Panc1 (cell line): ENCODE data around the gene PDZRN4. TPM values are rescaled to one million over a fixed set of nuclear protein-coding genes. Genes with fewer than 3 reads are reported as not detected.
A peak's percentile ranks its signal among the peaks of the same experiment; 100 is the strongest.

Source experiments
- ATAC-seq: fragments of 200-7000 bp; cut with Tn5 transposase; 2 replicates; pipeline ENCODE4 v1.9.1; 2020; ENCODE audit warnings: mild to moderate bottlenecking, moderate library complexity
- BruUV-seq: library from RNA; stranded (reverse); fragments of 400-500 nt; replicated peaks from 2 replicates; lab custom pipeline; 2021; lab: Mats Ljungman, UMichigan
- CTCF ChIA-PET: fragments of 300-600 bp; sonication (Branson Sonifier 250); formaldehyde crosslinking; loops from one replicate; lab custom pipeline; 2022; ENCODE audit warnings: antibody characterized with exemption; lab: Charles Lee
- POLR2A ChIA-PET: fragments of 300-600 bp; sonication (Branson Sonifier 250); formaldehyde crosslinking; loops from one replicate; lab custom pipeline; 2022; ENCODE audit warnings: antibody characterized with exemption; lab: Charles Lee
- DNase-seq: peaks from one replicate; pipeline ENCODE4 v3.0.0-alpha.2; 2010; ENCODE audit warnings: low read depth, low spot score
- H3K27ac ChIP-seq: 2 replicates; pipeline ENCODE4 v1.5.1; 2011; ENCODE audit warnings: mild to moderate bottlenecking, low read length, inconsistent platforms
- H3K27me3 ChIP-seq: fragments of 200-500 bp; sonication (Bioruptor generic); 2 replicates; pipeline ENCODE4 v1.6.0; 2014; ENCODE audit warnings: low read length, inconsistent platforms; ENCODE audit not compliant: control insufficient read depth, insufficient read depth
- H3K36me3 ChIP-seq: fragments of 200-500 bp; sonication (Bioruptor generic); 2 replicates; pipeline ENCODE4 v1.5.1; 2014; ENCODE audit warnings: inconsistent platforms, mild to moderate bottlenecking, low read length, moderate library complexity; ENCODE audit not compliant: control insufficient read depth, insufficient read depth
- H3K4me1 ChIP-seq: 2 replicates; pipeline ENCODE4 v1.5.1; 2011; ENCODE audit warnings: inconsistent platforms, mild to moderate bottlenecking, low read length, moderate library complexity; ENCODE audit not compliant: control insufficient read depth, insufficient read depth
- H3K4me3 ChIP-seq, 2 experiments: 2 replicates each; pipeline ENCODE4 v1.5.1; 2011 to 2012; ENCODE audit warnings: low read depth in 2 of 2, low read length in 2 of 2, mild to moderate bottlenecking in 2 of 2, inconsistent platforms in 1 of 2, moderate library complexity in 1 of 2
- H3K9me3 ChIP-seq: fragments of 200-500 bp; sonication (Bioruptor generic); 2 replicates; pipeline ENCODE4 v1.5.1; 2014; ENCODE audit warnings: low read depth, mild to moderate bottlenecking, inconsistent platforms, low read length, moderate library complexity; ENCODE audit not compliant: control insufficient read depth, insufficient read depth
- CTCF ChIP-seq: fragments of 450-650 bp; IDR thresholded peaks from 2 replicates; pipeline ENCODE4 v1.5.1; 2017; ENCODE audit warnings: mild to moderate bottlenecking
- POLR2AphosphoS5 ChIP-seq: IDR thresholded peaks from 2 replicates; pipeline ENCODE4 v1.6.1; 2012; ENCODE audit warnings: mild to moderate bottlenecking, low read depth, low read length, moderate library complexity
- REST ChIP-seq, 2 experiments: IDR thresholded peaks; 2 replicates each; pipeline ENCODE4 v1.6.1; 2011 to 2012; ENCODE audit warnings: low read depth in 2 of 2, control low read depth in 1 of 2, low read length in 1 of 2, mild to moderate bottlenecking in 1 of 2, moderate library complexity in 1 of 2; ENCODE audit not compliant: insufficient read depth in 1 of 2
- SIN3A ChIP-seq: IDR thresholded peaks from 2 replicates; pipeline ENCODE4 v1.6.1; 2012; ENCODE audit warnings: low read depth, mild to moderate bottlenecking, low read length, moderate library complexity, borderline replicate concordance; ENCODE audit not compliant: insufficient read depth
- TCF7L2 ChIP-seq: IDR thresholded peaks from 2 replicates; pipeline ENCODE4 v1.6.1; 2011; ENCODE audit warnings: mild to moderate bottlenecking, low read depth, low read length, inconsistent platforms
- in situ Hi-C: cut with HindIII; loops from 2 replicates; pipeline ENCODE4 v1.10.0; 2016; ENCODE audit warnings: low sequenced_read_pairs, low pct_unique_long_range_greater_than_20kb
- intact Hi-C: fragments of 100-400 bp; cut with micrococcal nuclease; formaldehyde crosslinking; loops from one replicate; pipeline ENCODE4 v1.10.0; 2022; ENCODE audit not compliant: unreplicated experiment
- total RNA-seq: library from RNA; stranded (reverse); gene quantifications from one replicate; pipeline ENCODE4 v1.2.1, GENCODE V29; 2021; ENCODE audit not compliant: unreplicated experiment

PDZRN4 gene
- total RNA-seq, 1 experiment from 2014 or later, result not detected

- ChIA-PET POLR2A (no interaction called here), CTCF (no interaction called here)
- in situ Hi-C loops, result no loop called here
- ATAC-seq, result no peak
- H3K4me1 ChIP-seq, result no peaks in the 10 kb centered on the region
- H3K27ac ChIP-seq, result no peak overlapping the region
- 0 out of 4 replicates have a peak overlapping the region, but pooled peaks of 1 of the 2 experiments have one; percentile 17 for H3K4me3 ChIP-seq
- no peak for TF ChIP-seq TCF7L2
- no peak for TF ChIP-seq CTCF
- TF ChIP-seq SIN3A, result no peak
- TF ChIP-seq REST (IDR thresholded peaks at IDR 0.05; ENCODE audit: insufficient read depth in 1 of 2, low read depth in 2 of 2, low read length in 1 of 2), result no peak
- TF ChIP-seq POLR2AphosphoS5, result no peak
- H3K36me3 ChIP-seq, result no peaks in the 10 kb centered on the region
- peaks cover 12% of the 10 kb centered on the region for H3K27me3 ChIP-seq
- no peak for DNase-seq
- BruUV-seq, result no TSS peak
- H3K9me3 ChIP-seq, result no peaks in the 10 kb centered on the region
- intact Hi-C loops, result no loop called here
These were observed 798 bp downstream of the PDZRN4 start for GRCh38 chr12:41188841-41189394.

- DNase-seq, result no peak
- Histone ChIP-seq H3K4me1 (no peaks in the 10 kb centered on the region), H3K4me3 (peak overlapping the region in 1 of 2 experiments; percentile 17; a peak in 1 of 4 replicates), H3K36me3 (no peaks in the 10 kb centered on the region), H3K27ac (no peak overlapping the region), H3K27me3 (peaks cover 12% of the 10 kb centered on the region), H3K9me3 (no peaks in the 10 kb centered on the region)
- no TSS peak for BruUV-seq
- ChIA-PET CTCF (interaction anchor here (1.1 kb wide), 1 partner anchor 16 kb away, joined by 4 read pairs; no protein-coding TSS in a partner anchor), POLR2A (interaction anchor here (0.6 kb wide), 1 partner anchor 1774 kb away, joined by 3 read pairs; no protein-coding TSS in a partner anchor)
- intact Hi-C loops (no loop called here), in situ Hi-C loops (no loop called here)
- no peak for TF ChIP-seq CTCF
- TF ChIP-seq SIN3A, result no peak
- TF ChIP-seq TCF7L2, result no peak
- TF ChIP-seq REST (IDR thresholded peaks at IDR 0.05; ENCODE audit: insufficient read depth in 1 of 2, low read depth in 2 of 2, low read length in 1 of 2), result no peak
- TF ChIP-seq POLR2AphosphoS5, result no peak
- ATAC-seq, result peak; percentile 63
These were observed 1.5 kb downstream of the PDZRN4 start for GRCh38 chr12:41189395-41190251.
